SK-N-SH (cell line): ENCODE results near the gene WNK2. TPM values are rescaled to one million over a fixed set of nuclear protein-coding genes. Genes with fewer than 3 reads are reported as not detected.
A peak's percentile ranks its signal among the peaks of the same experiment; 100 is the strongest.

Source experiments
- CTCF ChIA-PET: fragments of 300-600, 350-600 bp; formaldehyde crosslinking; extraction: SDS; loops from one replicate; lab custom pipeline; 2021; lab: Yijun Ruan, JAX
- POLR2A ChIA-PET: fragments of 350-600 bp; sonication (Branson Sonifier 250); formaldehyde crosslinking; extraction: SDS; loops from one replicate; lab custom pipeline; 2020; ENCODE audit warnings: antibody characterized with exemption, inconsistent platforms; lab: Yijun Ruan, JAX
- DNase-seq: peaks from one replicate; pipeline ENCODE4 v3.0.0; 2012
- H2AFZ ChIP-seq: fragments of 200-600 bp; sonication (generic); 2 replicates; pipeline ENCODE4 v1.8.1; 2016; ENCODE audit warnings: antibody characterized with exemption, mild to moderate bottlenecking, low read depth
- H3F3A ChIP-seq: fragments of 200-600 bp; sonication (generic); replicated peaks from 2 replicates; pipeline ENCODE3; 2016; ENCODE audit warnings: antibody characterized with exemption, mild to moderate bottlenecking; ENCODE audit not compliant: insufficient read depth
- H3K27ac ChIP-seq, 2 experiments: fragments of 200-500 bp in 1 of 2; fragments of 200-600 bp in 1 of 2; sonication (Bioruptor generic) in 1 of 2; sonication (generic), shearing (Covaris generic) in 1 of 2; 2 replicates each; pipeline versions ENCODE4 v1.5.1 to v1.6.1; 2014 to 2016; ENCODE audit warnings: low read depth in 2 of 2, inconsistent platforms in 1 of 2, low read length in 1 of 2, mild to moderate bottlenecking in 1 of 2, mixed read lengths in 1 of 2
- H3K27me3 ChIP-seq: fragments of 200-600 bp; sonication (generic), shearing (Covaris generic); 2 replicates; pipeline ENCODE4 v1.6.1; 2016; ENCODE audit warnings: mixed run types; ENCODE audit not compliant: insufficient read depth
- H3K36me3 ChIP-seq, 2 experiments: fragments of 200-500 bp in 1 of 2; fragments of 200-600 bp in 1 of 2; sonication (Bioruptor generic) in 1 of 2; sonication (generic) in 1 of 2; replicated peaks in 1 of 2; 2 replicates each; pipeline versions ENCODE3 to v1.5.1; 2014 to 2016; ENCODE audit warnings: low read length in 1 of 2, mild to moderate bottlenecking in 1 of 2; ENCODE audit not compliant: insufficient read depth in 2 of 2, control insufficient read depth in 1 of 2
- H3K4me1 ChIP-seq, 2 experiments: fragments of 200-500 bp in 1 of 2; fragments of 200-600 bp in 1 of 2; sonication (Bioruptor generic) in 1 of 2; sonication (generic), shearing (Covaris generic) in 1 of 2; 2 replicates each; pipeline versions ENCODE4 v1.5.1 to v1.6.1; 2014 to 2016; ENCODE audit warnings: low read depth in 1 of 2, low read length in 1 of 2, mixed run types in 1 of 2; ENCODE audit not compliant: insufficient read depth in 2 of 2, control insufficient read depth in 1 of 2
- H3K4me2 ChIP-seq: fragments of 200-600 bp; sonication (generic), shearing (Covaris generic); 2 replicates; pipeline ENCODE4 v1.6.1; 2017; ENCODE audit warnings: mixed run types
- H3K4me3 ChIP-seq, 2 experiments: fragments of 200-500 bp in 1 of 2; fragments of 200-600 bp in 1 of 2; sonication (Bioruptor generic) in 1 of 2; sonication (generic), shearing (Covaris generic) in 1 of 2; 2 replicates each; pipeline versions ENCODE4 v1.5.1 to v1.8.1; 2014 to 2016; ENCODE audit warnings: low read depth in 2 of 2, inconsistent platforms in 1 of 2, low read length in 1 of 2, mild to moderate bottlenecking in 1 of 2, mixed read lengths in 1 of 2, moderate library complexity in 1 of 2
- H3K79me2 ChIP-seq: fragments of 200-600 bp; sonication (generic); 2 replicates; pipeline ENCODE4 v1.8.1; 2017; ENCODE audit warnings: mild to moderate bottlenecking; ENCODE audit not compliant: insufficient read depth
- H3K9ac ChIP-seq: fragments of 200-600 bp; sonication (generic); 2 replicates; pipeline ENCODE4 v1.6.1; 2017; ENCODE audit warnings: mixed run types
- H3K9me2 ChIP-seq: fragments of 200-600 bp; sonication (generic); 2 replicates; pipeline ENCODE4 v1.6.1; 2017; ENCODE audit warnings: mixed run types
- H3K9me3 ChIP-seq: fragments of 200-600 bp; sonication (generic); 2 replicates; pipeline ENCODE4 v1.6.1; 2017; ENCODE audit warnings: mixed run types, mild to moderate bottlenecking, moderate library complexity
- H4K20me1 ChIP-seq: fragments of 200-600 bp; sonication (generic); 2 replicates; pipeline ENCODE4 v1.6.1; 2017; ENCODE audit warnings: mild to moderate bottlenecking, mixed run types; ENCODE audit not compliant: insufficient read depth
- CHD2 ChIP-seq: fragments of 150-350 bp; IDR thresholded peaks from 2 replicates; pipeline ENCODE4 v1.6.1; 2018; ENCODE audit warnings: low read length; ENCODE audit not compliant: partially characterized antibody
- EP300 ChIP-seq, 2 experiments: IDR thresholded peaks; 2 replicates each; pipeline versions ENCODE4 v1.4.0 to v1.6.1; 2012; ENCODE audit warnings: borderline replicate concordance in 1 of 2, low read depth in 1 of 2, low read length in 1 of 2
- FOSL2 ChIP-seq: IDR thresholded peaks from 2 replicates; pipeline ENCODE4 v1.4.0; 2012; ENCODE audit warnings: low read depth, mild to moderate bottlenecking, moderate library complexity, borderline replicate concordance
- FOXJ3 ChIP-seq: sonication (generic); formaldehyde crosslinking; IDR thresholded peaks from 2 replicates; pipeline ENCODE4 v1.5.1; 2020; ENCODE audit warnings: mild to moderate bottlenecking, missing genetic modification reagents
- FOXM1 ChIP-seq: IDR thresholded peaks from 2 replicates; pipeline ENCODE4 v1.4.0; 2012; ENCODE audit warnings: low read depth, mild to moderate bottlenecking
- GATA2 ChIP-seq: sonication (generic); formaldehyde crosslinking; IDR thresholded peaks from 2 replicates; pipeline ENCODE4 v1.5.0; 2020; ENCODE audit warnings: mild to moderate bottlenecking, missing genetic modification reagents
- JUND ChIP-seq: IDR thresholded peaks from 2 replicates; pipeline ENCODE4 v1.4.0; 2012
- MEF2A ChIP-seq: IDR thresholded peaks from 2 replicates; pipeline ENCODE4 v1.4.0; 2012; ENCODE audit warnings: low read depth, borderline replicate concordance
- MXI1 ChIP-seq: IDR thresholded peaks from 2 replicates; pipeline ENCODE4 v1.6.1; 2012; ENCODE audit warnings: mild to moderate bottlenecking, low read depth, low read length, improper control_type of control experiment
- NRF1 ChIP-seq: IDR thresholded peaks from 2 replicates; pipeline ENCODE4 v1.6.1; 2012; ENCODE audit warnings: low read depth, mild to moderate bottlenecking, low read length
- POLR2AphosphoS5 ChIP-seq: IDR thresholded peaks from 2 replicates; pipeline ENCODE4 v1.6.1; 2012; ENCODE audit warnings: low read depth, low read length
- RAD21 ChIP-seq: IDR thresholded peaks from 2 replicates; pipeline ENCODE4 v1.6.1; 2012; ENCODE audit warnings: mild to moderate bottlenecking, low read length
- RFX5 ChIP-seq: IDR thresholded peaks from 2 replicates; pipeline ENCODE4 v1.6.1; 2012; ENCODE audit warnings: mild to moderate bottlenecking, improper control_type of control experiment, low read length
- RXRA ChIP-seq: IDR thresholded peaks from 2 replicates; pipeline ENCODE4 v1.4.0; 2012; ENCODE audit warnings: low read depth, mild to moderate bottlenecking, borderline replicate concordance
- SIN3A ChIP-seq: IDR thresholded peaks from 2 replicates; pipeline ENCODE4 v1.6.1; 2012; ENCODE audit warnings: low read depth, mild to moderate bottlenecking, low read length, moderate library complexity, borderline replicate concordance
- SMC3 ChIP-seq: IDR thresholded peaks from 2 replicates; pipeline ENCODE4 v1.6.1; 2012; ENCODE audit warnings: low read depth, low read length, improper control_type of control experiment
- TCF12 ChIP-seq: IDR thresholded peaks from 2 replicates; pipeline ENCODE4 v1.4.0; 2012
- TEAD4 ChIP-seq: IDR thresholded peaks from 2 replicates; pipeline ENCODE4 v1.4.0; 2012; ENCODE audit warnings: mild to moderate bottlenecking, borderline replicate concordance; ENCODE audit not compliant: insufficient read depth
- YY1 ChIP-seq: IDR thresholded peaks from 2 replicates; pipeline ENCODE4 v1.4.0; 2012; ENCODE audit warnings: low read depth, mild to moderate bottlenecking
- WGBS: methylation state at CpG from one replicate; pipeline ENCODE4 v1.1.6; 2017; ENCODE audit warnings: low lambda C conversion rate; 5-methylcytosine and 5-hydroxymethylcytosine counted together
- polyA plus RNA-seq, 3 experiments: library from polyadenylated mRNA; depleted of rRNA; stranded (reverse); fragments of >200 nt; gene quantifications; 2 replicates each; pipeline ENCODE4 v1.2.3, GENCODE V29; 2012
- TF ChIP-seq, protein P1 (sequence below): IDR thresholded peaks from 2 replicates; pipeline ENCODE4; 2012
- TF ChIP-seq, protein P2 (sequence below): fragments of 150-350 bp; IDR thresholded peaks from 2 replicates; pipeline ENCODE4 v1.6.1; 2016; ENCODE audit warnings: mild to moderate bottlenecking, low read depth, low read length
- TF ChIP-seq, protein P3 (sequence below): IDR thresholded peaks from 2 replicates; pipeline ENCODE4 v1.4.0; 2012; ENCODE audit warnings: low read depth, borderline replicate concordance
- TF ChIP-seq, protein P4 (sequence below): fragments of 150-350 bp; IDR thresholded peaks from 2 replicates; pipeline ENCODE4 v1.6.1; 2017; ENCODE audit warnings: antibody characterized with exemption, low read length, low read depth, borderline replicate concordance
- TF ChIP-seq, protein P5 (sequence below): IDR thresholded peaks from 2 replicates; pipeline ENCODE4 v1.6.1; 2012; ENCODE audit warnings: mild to moderate bottlenecking, low read depth, low read length, moderate library complexity
- TF ChIP-seq, protein P6 (sequence below): IDR thresholded peaks from 2 replicates; pipeline ENCODE4 v1.4.0; 2012; ENCODE audit warnings: low read depth

The WNK2 gene
- polyA plus RNA-seq, 1 of the 3 experiments (the other 2 are of a cell fraction): 0.12 TPM

DNA sequence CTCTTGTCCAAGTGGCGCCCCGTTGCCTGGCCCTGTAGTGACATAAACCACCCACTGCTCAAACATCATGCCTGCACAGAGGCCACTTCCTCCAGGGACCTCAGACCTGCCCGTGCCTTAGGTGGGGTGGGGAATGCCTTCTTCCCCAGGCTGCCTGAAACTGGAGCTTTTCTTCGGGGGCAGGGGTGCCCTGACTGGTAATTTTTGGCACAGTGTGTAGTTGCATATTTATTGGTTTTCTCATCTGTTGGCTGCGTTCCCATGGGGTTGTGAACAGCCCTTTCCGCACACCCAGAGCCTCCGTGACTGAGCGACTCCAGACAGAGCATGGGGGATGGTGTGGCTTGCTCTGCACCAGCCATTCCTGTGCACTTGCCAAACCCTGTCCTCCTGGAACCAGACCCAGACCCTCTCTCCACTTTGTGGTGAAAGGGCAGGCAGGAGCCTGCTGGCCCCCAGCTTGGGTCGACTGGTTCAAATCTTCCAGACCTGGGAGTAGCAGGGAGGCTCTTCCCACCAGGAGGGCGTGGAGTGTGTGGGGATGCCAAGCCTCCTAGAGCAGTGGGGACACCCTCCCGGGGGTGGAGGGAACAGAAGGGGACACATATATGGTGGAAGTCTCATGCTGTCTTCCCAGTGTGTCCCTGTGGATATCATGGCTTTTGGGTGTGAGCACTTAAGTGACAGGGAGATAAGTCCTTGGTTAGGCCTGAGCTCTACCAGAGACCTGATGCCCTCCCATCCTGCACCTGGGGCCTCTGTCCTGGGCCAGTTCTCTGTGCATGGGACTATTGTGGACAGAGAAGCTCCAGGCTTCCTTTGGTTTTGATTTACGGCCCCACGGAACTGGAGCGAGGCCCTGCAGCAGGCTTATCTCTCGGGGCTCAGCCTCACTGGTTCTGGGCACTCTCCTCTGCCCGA lies 39.6 kb downstream of the WNK2 start:
- no peaks in the 10 kb centered on the region for H3K9me2 ChIP-seq
- peaks cover 7 to 29% of the 10 kb centered on the region in 2 experiments; a peak in 2 of 4 replicates for H3K4me1 ChIP-seq
- peak overlapping the region in 1 of 2 experiments; percentile 88; a peak in 2 of 4 replicates for H3K27ac ChIP-seq
- H3F3A ChIP-seq: no peaks in the 10 kb centered on the region
- POLR2A ChIA-PET: no interaction called here
- H3K9me3 ChIP-seq: no peaks in the 10 kb centered on the region
- no peaks in the 10 kb centered on the region for H3K27me3 ChIP-seq
- CTCF ChIA-PET: interaction anchor here (0.8 to 1.5 kb wide), 6 partner anchors 9 to 115 kb away, joined by 3 to 4 read pairs (median 3); no protein-coding TSS in a partner anchor
- no peaks in the 10 kb centered on the region for H3K79me2 ChIP-seq
- peak; percentile 81 for DNase-seq
- H3K9ac ChIP-seq: no peak overlapping the region
- no peak overlapping the region for H2AFZ ChIP-seq
- no peaks in the 10 kb centered on the region for H3K36me3 ChIP-seq
- H3K4me2 ChIP-seq: peak overlapping the region; percentile 50; the same call in 1 of the 2 replicates
- WGBS: 39% methylated on average over 11 of the region's 16 CpGs
- H4K20me1 ChIP-seq: no peaks in the 10 kb centered on the region
- no peak overlapping the region for H3K4me3 ChIP-seq
- TF ChIP-seq RFX5 (no peak), JUND (peak; percentile 56), FOSL2 (peak; percentile 43; the same call in 1 of the 2 replicates), NRF1 (no peak), TEAD4 (peak; percentile 58; the same call in 1 of the 2 replicates), SIN3A (0 out of 2 replicates have a peak, but pooled peaks have one; percentile 25), EP300 (IDR thresholded peaks at IDR 0.05; ENCODE audit: borderline replicate concordance in 1 of 2, low read depth in 1 of 2, low read length in 1 of 2) (peak; percentile 29 to 39; a peak in 2 of 4 replicates), GATA2 (CRISPR knock-in tag) (no peak), SMC3 (no peak), TCF12 (peak; percentile 69), MEF2A (no peak), YY1 (no peak), RXRA (peak; percentile 60), FOXJ3 (CRISPR knock-in tag) (0 out of 2 replicates have a peak, but pooled peaks have one; percentile 26), POLR2AphosphoS5 (no peak), FOXM1 (no peak), CHD2 (peak; percentile 60), MXI1 (0 out of 2 replicates have a peak, but pooled peaks have one; percentile 39), RAD21 (no peak)
- TF ChIP-seq, protein P1, sequence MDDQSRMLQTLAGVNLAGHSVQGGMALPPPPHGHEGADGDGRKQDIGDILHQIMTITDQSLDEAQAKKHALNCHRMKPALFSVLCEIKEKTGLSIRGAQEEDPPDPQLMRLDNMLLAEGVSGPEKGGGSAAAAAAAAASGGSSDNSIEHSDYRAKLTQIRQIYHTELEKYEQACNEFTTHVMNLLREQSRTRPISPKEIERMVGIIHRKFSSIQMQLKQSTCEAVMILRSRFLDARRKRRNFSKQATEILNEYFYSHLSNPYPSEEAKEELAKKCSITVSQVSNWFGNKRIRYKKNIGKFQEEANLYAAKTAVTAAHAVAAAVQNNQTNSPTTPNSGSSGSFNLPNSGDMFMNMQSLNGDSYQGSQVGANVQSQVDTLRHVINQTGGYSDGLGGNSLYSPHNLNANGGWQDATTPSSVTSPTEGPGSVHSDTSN: 0 out of 2 replicates have a peak, but pooled peaks have one; percentile 54
- TF ChIP-seq, protein P2, sequence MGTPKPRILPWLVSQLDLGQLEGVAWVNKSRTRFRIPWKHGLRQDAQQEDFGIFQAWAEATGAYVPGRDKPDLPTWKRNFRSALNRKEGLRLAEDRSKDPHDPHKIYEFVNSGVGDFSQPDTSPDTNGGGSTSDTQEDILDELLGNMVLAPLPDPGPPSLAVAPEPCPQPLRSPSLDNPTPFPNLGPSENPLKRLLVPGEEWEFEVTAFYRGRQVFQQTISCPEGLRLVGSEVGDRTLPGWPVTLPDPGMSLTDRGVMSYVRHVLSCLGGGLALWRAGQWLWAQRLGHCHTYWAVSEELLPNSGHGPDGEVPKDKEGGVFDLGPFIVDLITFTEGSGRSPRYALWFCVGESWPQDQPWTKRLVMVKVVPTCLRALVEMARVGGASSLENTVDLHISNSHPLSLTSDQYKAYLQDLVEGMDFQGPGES: no peak
- TF ChIP-seq, protein P3, sequence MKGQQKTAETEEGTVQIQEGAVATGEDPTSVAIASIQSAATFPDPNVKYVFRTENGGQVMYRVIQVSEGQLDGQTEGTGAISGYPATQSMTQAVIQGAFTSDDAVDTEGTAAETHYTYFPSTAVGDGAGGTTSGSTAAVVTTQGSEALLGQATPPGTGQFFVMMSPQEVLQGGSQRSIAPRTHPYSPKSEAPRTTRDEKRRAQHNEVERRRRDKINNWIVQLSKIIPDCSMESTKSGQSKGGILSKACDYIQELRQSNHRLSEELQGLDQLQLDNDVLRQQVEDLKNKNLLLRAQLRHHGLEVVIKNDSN: no peak
- TF ChIP-seq, protein P4, sequence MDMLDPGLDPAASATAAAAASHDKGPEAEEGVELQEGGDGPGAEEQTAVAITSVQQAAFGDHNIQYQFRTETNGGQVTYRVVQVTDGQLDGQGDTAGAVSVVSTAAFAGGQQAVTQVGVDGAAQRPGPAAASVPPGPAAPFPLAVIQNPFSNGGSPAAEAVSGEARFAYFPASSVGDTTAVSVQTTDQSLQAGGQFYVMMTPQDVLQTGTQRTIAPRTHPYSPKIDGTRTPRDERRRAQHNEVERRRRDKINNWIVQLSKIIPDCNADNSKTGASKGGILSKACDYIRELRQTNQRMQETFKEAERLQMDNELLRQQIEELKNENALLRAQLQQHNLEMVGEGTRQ: no peak
- TF ChIP-seq, protein P5, sequence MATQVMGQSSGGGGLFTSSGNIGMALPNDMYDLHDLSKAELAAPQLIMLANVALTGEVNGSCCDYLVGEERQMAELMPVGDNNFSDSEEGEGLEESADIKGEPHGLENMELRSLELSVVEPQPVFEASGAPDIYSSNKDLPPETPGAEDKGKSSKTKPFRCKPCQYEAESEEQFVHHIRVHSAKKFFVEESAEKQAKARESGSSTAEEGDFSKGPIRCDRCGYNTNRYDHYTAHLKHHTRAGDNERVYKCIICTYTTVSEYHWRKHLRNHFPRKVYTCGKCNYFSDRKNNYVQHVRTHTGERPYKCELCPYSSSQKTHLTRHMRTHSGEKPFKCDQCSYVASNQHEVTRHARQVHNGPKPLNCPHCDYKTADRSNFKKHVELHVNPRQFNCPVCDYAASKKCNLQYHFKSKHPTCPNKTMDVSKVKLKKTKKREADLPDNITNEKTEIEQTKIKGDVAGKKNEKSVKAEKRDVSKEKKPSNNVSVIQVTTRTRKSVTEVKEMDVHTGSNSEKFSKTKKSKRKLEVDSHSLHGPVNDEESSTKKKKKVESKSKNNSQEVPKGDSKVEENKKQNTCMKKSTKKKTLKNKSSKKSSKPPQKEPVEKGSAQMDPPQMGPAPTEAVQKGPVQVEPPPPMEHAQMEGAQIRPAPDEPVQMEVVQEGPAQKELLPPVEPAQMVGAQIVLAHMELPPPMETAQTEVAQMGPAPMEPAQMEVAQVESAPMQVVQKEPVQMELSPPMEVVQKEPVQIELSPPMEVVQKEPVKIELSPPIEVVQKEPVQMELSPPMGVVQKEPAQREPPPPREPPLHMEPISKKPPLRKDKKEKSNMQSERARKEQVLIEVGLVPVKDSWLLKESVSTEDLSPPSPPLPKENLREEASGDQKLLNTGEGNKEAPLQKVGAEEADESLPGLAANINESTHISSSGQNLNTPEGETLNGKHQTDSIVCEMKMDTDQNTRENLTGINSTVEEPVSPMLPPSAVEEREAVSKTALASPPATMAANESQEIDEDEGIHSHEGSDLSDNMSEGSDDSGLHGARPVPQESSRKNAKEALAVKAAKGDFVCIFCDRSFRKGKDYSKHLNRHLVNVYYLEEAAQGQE: no peak
- TF ChIP-seq, protein P6, sequence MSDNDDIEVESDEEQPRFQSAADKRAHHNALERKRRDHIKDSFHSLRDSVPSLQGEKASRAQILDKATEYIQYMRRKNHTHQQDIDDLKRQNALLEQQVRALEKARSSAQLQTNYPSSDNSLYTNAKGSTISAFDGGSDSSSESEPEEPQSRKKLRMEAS: peak; percentile 56
